ENCODE data around the gene AK9.

Gene AK9

GRCh38 chr6:109507490-109508072, 183.4 kb downstream of the AK9 start:
- no peak for FAIRE-seq

- no peak for FAIRE-seq
These were observed 184.2 kb downstream of the AK9 start for GRCh38 chr6:109506841-109507240.

- no peak for FAIRE-seq
These were observed 184.7 kb downstream of the AK9 start for GRCh38 chr6:109506314-109506713.

- no peak for FAIRE-seq
These were observed 187.4 kb downstream of the AK9 start for GRCh38 chr6:109503327-109504224.

- no peak for FAIRE-seq
These were observed 192.1 kb downstream of the AK9 start for GRCh38 chr6:109498936-109499335.

- FAIRE-seq = no peak
These were observed 192.9 kb downstream of the AK9 start for GRCh38 chr6:109498052-109498451.

- no peak for FAIRE-seq
These were observed 194.8 kb downstream of the AK9 start for GRCh38 chr6:109496036-109496772.

GRCh38 chr6:109493865-109494264, 197.1 kb downstream of the AK9 start:
- no peak for FAIRE-seq

GRCh38 chr6:109491207-109491938, 199.6 kb downstream of the AK9 start:
- no peak for FAIRE-seq

GRCh38 chr6:109490713-109491112, 200.3 kb downstream of the AK9 start:
- no peak for FAIRE-seq

GRCh38 chr6:109488001-109488400, 203.0 kb downstream of the AK9 start:
- FAIRE-seq = no peak

- no peak for FAIRE-seq
These were observed 204.9 kb downstream of the AK9 start for GRCh38 chr6:109486068-109486467.

GRCh38 chr6:109485266-109485935, 205.6 kb downstream of the AK9 start:
- no peak for FAIRE-seq

GRCh38 chr6:109484122-109484521, 206.9 kb downstream of the AK9 start:
- no peak for FAIRE-seq

GRCh38 chr6:109483735-109484057, 207.3 kb downstream of the AK9 start:
- FAIRE-seq = no peak

GRCh38 chr6:109482905-109483734, 207.9 kb downstream of the AK9 start, which contains the start of gene ZBTB24:
Gene ZBTB24, minus strand, starts transcription at chr6:109483219. Its CDS starts 1,193 bp downstream, at chr6:109482026.
- FAIRE-seq = no peak

GRCh38 chr6:109480993-109481480, 210.0 kb downstream of the AK9 start:
- no peak for FAIRE-seq

GRCh38 chr6:109478841-109479624, 212.0 kb downstream of the AK9 start:
- FAIRE-seq = no peak

- FAIRE-seq = no peak
These were observed 212.7 kb downstream of the AK9 start for GRCh38 chr6:109478222-109478805.

GRCh38 chr6:109477725-109478124, 213.3 kb downstream of the AK9 start:
- FAIRE-seq = no peak
